HG02852 (cell line): ENCODE results near the gene CXCL3.
"Not testable (repeated sequence)": the region's sequence is repeated elsewhere in the genome, so short reads cannot be mapped to it uniquely, and the experiment has no call there.

Experiments
- ATAC-seq: cut with Tn5 transposase; IDR thresholded peaks from one replicate; pipeline ENCODE4 v1.9.1; 2021; ENCODE audit warnings: mild to moderate bottlenecking, moderate library complexity; ENCODE audit not compliant: unreplicated experiment

CXCL3 gene

GRCh38 chr4:74038425-74039314, at the start of gene CXCL3:
Gene CXCL3 (minus strand): TSS chr4:74038689. CDS start chr4:74038611, 78 bp downstream.
- ATAC-seq = peak; percentile 60

DNA sequence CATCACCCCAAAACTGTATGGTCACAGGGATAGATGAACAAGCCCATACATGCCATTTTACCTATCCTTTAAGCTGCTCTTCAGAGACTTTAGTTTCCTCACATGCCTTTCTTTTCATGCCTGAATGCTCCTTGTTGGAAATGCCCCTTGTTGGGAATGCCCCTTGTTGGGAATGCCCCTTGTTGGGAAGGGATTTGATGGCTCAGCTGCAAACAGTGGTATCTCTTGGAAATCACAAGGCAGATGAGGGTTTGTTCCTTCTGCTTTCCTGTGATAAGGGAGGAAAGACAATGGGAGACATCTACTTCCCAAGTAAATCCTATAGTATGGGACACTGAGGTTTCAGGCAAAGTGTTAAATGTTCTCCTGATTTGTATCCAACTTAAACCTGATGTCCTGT, 49.0 kb upstream of the CXCL3 start:
- no peak for ATAC-seq

DNA sequence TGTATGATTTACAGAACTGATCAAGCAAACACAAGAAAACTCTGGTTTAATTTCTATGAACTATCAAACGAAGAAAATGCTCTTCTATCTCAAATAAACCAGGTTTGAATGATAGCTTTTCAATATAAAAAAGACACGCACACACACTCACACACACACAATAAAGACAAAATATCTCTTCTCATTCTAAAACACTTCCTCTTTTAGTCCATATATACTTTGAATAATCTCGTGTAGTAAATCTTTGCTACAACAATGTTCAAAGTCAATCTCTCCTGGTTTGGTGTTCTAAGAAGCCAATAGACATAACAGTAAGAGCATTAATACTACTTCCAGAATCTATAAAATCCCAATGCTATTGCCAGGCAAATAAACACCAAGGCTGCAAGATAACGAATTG, 47.2 kb upstream of the CXCL3 start:
- no peak for ATAC-seq

DNA sequence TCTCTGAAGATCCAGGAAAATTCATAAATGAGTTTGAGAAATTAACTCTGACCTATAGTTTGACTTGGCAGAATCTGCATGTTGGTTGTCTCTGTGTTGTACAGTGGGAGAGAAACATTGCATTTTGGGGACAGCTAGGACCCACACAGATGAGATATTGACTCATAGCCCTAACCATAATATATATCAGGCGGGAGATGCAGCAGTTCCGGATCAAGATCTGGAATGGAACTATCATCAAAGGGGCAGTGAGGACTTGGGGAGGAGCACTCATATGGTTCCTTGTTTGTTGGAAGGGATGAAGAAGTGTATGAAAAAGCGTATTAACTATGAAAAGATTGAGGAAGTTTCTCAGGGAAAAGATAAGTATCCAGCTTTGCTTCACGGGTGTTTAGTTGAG, 46.5 kb upstream of the CXCL3 start:
- ATAC-seq = no peak

GRCh38 chr4:74083546-74083945, 45.1 kb upstream of the CXCL3 start:
- ATAC-seq = no peak

- no peak for ATAC-seq
These were observed 42.5 kb upstream of the CXCL3 start for GRCh38 chr4:74081035-74081434.

DNA sequence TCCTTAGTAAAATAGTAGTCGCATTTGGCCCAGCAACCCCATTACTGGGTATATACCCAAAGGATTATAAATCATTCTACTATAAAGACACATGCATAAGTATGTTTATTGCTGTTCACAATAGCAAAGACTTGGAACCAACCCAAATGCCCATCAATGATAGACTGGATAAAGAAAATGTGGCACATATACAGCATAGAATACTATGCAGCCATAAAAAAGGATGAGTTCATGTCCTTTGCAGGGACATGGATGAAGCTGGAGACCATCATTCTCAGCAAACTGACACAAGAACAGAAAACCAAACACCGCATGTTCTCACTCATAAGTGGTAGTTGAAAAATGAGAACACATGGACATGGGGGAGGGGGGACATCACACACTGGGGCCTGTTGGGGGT, 41.9 kb upstream of the CXCL3 start:
- ATAC-seq = not testable (repeated sequence)

- ATAC-seq = not testable (repeated sequence)
These were observed 40.5 kb upstream of the CXCL3 start for GRCh38 chr4:74079024-74079423.

DNA sequence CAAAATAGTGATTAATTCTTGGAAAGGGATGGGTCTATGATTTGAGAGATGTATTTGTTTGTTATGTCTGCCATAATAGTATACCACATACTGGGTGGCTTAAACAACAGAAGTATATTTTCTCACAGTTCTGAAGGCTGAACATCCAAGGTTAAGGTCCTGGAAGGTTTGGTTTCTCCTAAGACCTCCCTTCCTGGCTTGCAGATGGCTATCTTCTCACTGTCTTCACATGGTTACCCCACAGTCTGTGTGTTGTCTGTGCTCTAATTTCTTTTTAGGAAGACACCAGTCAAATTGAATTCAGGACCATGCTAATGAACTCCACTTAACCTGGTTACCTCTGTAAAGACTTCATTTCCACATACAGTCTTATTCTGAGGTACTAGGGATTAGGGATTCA, 34.9 kb upstream of the CXCL3 start:
- no peak for ATAC-seq

DNA sequence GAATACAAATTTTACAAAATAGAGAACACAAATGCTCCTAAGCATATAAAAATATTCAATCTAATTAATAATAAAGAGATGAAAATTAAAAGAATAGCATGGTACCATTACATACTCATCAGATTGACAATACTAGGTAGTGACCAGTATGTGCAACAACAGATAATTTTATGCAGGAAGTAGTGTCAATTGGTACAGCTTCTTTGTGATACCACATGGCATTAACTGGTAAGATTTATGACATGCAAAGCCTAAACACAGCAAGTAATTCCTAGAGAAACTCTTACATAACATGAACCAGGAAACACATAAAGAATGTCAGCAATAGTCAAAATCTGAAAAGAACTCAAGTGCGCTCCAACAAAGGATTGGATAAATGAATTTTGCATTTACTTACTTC, 34.2 kb upstream of the CXCL3 start:
- ATAC-seq = no peak

DNA sequence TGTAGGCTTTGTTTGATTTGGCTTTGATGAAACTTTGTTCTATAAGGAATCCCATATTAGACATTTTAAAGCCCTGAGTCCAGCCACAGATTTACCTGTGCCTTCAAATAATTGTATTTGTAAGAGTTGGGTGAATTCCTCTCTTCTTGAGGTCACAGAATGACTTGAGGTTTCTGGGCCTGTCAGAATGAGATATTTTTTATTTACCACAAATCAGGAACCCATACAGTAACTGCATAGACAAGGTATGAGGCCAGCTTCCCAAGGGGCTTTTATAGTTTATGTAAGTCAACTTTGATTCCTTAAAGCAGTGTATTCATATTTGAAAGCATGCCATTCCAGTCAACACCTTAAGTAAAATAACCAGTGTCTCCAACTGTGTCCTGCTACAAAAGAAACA, 29.1 kb upstream of the CXCL3 start:
- ATAC-seq = no peak

GRCh38 chr4:74066232-74066631, 27.7 kb upstream of the CXCL3 start:
- ATAC-seq = no peak

GRCh38 chr4:74065115-74065642, 26.7 kb upstream of the CXCL3 start:
- no peak for ATAC-seq

DNA sequence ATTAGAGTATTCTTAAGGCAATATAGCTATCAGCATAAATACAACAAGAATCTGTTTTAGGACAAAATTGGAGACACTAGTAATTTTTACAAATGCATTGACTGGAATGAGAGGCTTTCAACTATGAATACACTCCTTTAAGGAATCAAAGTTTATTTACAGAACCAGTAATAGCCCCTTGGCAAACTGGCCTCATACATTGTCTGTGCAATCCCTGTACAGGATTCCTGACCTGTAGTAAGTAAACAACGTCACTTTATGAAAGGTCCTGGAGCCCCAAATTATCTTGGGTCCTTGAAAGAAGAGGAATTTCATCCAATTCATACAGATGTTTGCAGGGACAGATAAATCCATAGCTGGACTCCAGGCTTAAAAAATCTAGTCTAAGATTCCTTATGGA, 25.4 kb upstream of the CXCL3 start:
- ATAC-seq = no peak

DNA sequence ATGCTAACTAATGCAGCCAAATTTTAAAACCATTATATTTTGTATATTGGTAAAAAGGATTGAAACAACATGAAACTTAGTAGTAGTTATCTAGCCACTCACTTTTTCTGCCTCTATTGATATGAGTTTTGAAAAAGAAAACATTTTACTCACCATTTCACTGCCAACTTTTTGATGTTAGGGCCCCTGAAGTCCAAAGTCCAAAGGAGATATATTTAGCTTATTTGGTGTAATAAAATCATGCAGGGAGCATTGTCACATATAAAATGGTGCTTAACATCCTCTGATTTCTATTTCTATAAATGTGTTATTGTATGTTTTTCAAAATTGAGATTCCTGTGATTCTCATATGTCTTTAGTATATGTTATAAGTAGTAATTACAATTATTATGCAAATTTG, 24.5 kb upstream of the CXCL3 start:
- no peak for ATAC-seq

- no peak for ATAC-seq
These were observed 22.9 kb upstream of the CXCL3 start for GRCh38 chr4:74061430-74061829.

GRCh38 chr4:74059161-74059829, 20.8 kb upstream of the CXCL3 start:
- ATAC-seq = no peak

DNA sequence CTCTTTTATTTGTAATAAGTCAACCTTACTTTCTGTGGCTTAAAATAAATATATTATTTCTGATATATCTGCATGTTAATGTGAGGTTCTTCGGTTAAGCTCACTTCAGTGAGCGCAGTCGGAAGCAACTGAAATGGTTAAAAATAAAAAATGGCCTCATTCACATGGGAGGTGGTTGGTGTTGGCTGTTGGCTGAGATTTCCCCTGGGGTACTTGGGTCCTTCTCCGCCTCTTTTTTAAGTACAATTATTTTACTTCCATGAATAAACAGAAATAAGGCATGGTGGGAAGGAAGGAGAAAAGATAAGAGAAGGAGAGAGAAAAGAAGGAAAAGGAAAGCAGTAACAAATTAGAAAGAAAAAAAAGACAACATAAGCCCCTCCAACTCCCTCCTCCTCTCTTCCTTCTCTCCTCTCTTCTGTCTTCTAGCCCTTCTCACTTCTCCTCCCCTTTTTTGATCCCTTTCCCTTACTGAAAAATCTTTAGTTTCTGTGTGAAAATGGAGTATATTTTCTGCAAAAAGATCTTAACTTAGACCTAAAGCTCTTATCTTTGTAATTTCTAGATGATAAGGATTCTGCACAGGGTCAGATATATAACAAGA, 19.7 kb upstream of the CXCL3 start:
- no peak for ATAC-seq

- no peak for ATAC-seq
These were observed 19.1 kb upstream of the CXCL3 start for GRCh38 chr4:74057588-74057987.

- ATAC-seq = no peak
These were observed 18.5 kb upstream of the CXCL3 start for GRCh38 chr4:74056858-74057562.
